H1 (cell line): Measurements from ENCODE around the gene PXMP4. TPM values are rescaled to one million over a fixed set of nuclear protein-coding genes. Genes with fewer than 3 reads are reported as not detected.
"Not testable (repeated sequence)": the region's sequence is repeated elsewhere in the genome, so short reads cannot be mapped to it uniquely, and the experiment has no call there.

Experiments
- CTCF ChIA-PET: fragments of 300-600 bp; sonication (Branson Sonifier 250); formaldehyde crosslinking; loops from one replicate; lab custom pipeline; 2021; ENCODE audit not compliant: partially characterized antibody; lab: Charles Lee
- POLR2A ChIA-PET: fragments of 300-600 bp; sonication (Branson Sonifier 250); formaldehyde crosslinking; loops from one replicate; lab custom pipeline; 2021; ENCODE audit warnings: inconsistent platforms; ENCODE audit not compliant: partially characterized antibody; lab: Charles Lee
- DNase-seq, 2 experiments: peaks; one replicate each; pipeline versions ENCODE4 v3.0.0 to v3.0.0-alpha.2; 2010 to 2022; ENCODE audit warnings: low spot score in 2 of 2, low read depth in 1 of 2, mixed read lengths in 1 of 2
- FAIRE-seq: peaks from 2 replicates; lab custom pipeline; 2011; peaks lifted over from hg19 to GRCh38; lab: Jason Lieb, UNC
- H2AFZ ChIP-seq: 2 replicates; pipeline ENCODE4 v1.8.1; 2012; ENCODE audit warnings: low read length, inconsistent platforms
- H2AK5ac ChIP-seq: 2 replicates; pipeline ENCODE4 v1.6.1; 2013; ENCODE audit warnings: low read depth, low read length
- H2BK120ac ChIP-seq: replicated peaks from 2 replicates; pipeline ENCODE3; 2013; ENCODE audit warnings: low read depth, low read length, inconsistent platforms
- H2BK12ac ChIP-seq: 2 replicates; pipeline ENCODE4 v1.6.1; 2013; ENCODE audit warnings: low read depth, low read length
- H2BK15ac ChIP-seq: 2 replicates; pipeline ENCODE4 v1.6.1; 2013; ENCODE audit warnings: low read length
- H2BK20ac ChIP-seq: 2 replicates; pipeline ENCODE4 v1.6.1; 2013; ENCODE audit warnings: low read length
- H2BK5ac ChIP-seq: 2 replicates; pipeline ENCODE4 v1.6.1; 2013; ENCODE audit warnings: low read depth, low read length
- H3K14ac ChIP-seq: 2 replicates; pipeline ENCODE4 v1.6.1; 2013; ENCODE audit warnings: inconsistent platforms; ENCODE audit not compliant: insufficient read length
- H3K18ac ChIP-seq: 2 replicates; pipeline ENCODE4 v1.6.1; 2013; ENCODE audit warnings: low read length; ENCODE audit errors: extremely low read depth
- H3K23ac ChIP-seq: 2 replicates; pipeline ENCODE4 v1.6.1; 2013; ENCODE audit warnings: inconsistent platforms; ENCODE audit not compliant: insufficient read length
- H3K23me2 ChIP-seq: 2 replicates; pipeline ENCODE4 v1.6.1; 2013; ENCODE audit warnings: low read depth, low read length
- H3K27ac ChIP-seq: 2 replicates; pipeline ENCODE4 v1.6.1; 2011; ENCODE audit warnings: low read depth, low read length, inconsistent platforms
- H3K27me3 ChIP-seq, 4 experiments: replicated peaks in 1 of 4; 1 replicate in 1 of 4; 2 replicates in 3 of 4; pipeline versions ENCODE4 v1.6.1 to v1.8.1; 2011 to 2013; ENCODE audit warnings: low read length in 3 of 4, mild to moderate bottlenecking in 3 of 4, inconsistent platforms in 2 of 4, mixed read lengths in 2 of 4, moderate library complexity in 1 of 4; ENCODE audit not compliant: control insufficient read depth in 3 of 4, insufficient read depth in 3 of 4; ENCODE audit errors: extremely low read depth in 1 of 4
- H3K36me3 ChIP-seq, 4 experiments: 2 replicates each; pipeline versions ENCODE4 v1.6.1 to v1.8.1; 2011 to 2013; ENCODE audit warnings: mild to moderate bottlenecking in 4 of 4, low read length in 3 of 4, moderate library complexity in 2 of 4, control low read depth in 1 of 4, inconsistent platforms in 1 of 4; ENCODE audit not compliant: insufficient read depth in 4 of 4, control insufficient read depth in 2 of 4
- H3K4ac ChIP-seq: replicated peaks from 2 replicates; pipeline ENCODE3; 2013; ENCODE audit warnings: low read length, low read depth, mixed read lengths, inconsistent platforms; ENCODE audit not compliant: insufficient read length
- H3K4me1 ChIP-seq, 4 experiments: replicated peaks in 1 of 4; 1 replicate in 1 of 4; 2 replicates in 3 of 4; pipeline versions ENCODE4 v1.6.1 to v1.8.1; 2011 to 2013; ENCODE audit warnings: low read length in 3 of 4, inconsistent platforms in 2 of 4, mixed read lengths in 1 of 4; ENCODE audit not compliant: insufficient read depth in 4 of 4, control insufficient read depth in 3 of 4
- H3K4me2 ChIP-seq, 2 experiments: 2 replicates each; pipeline versions ENCODE4 v1.6.1 to v1.8.1; 2011 to 2013; ENCODE audit warnings: low read depth in 2 of 2, low read length in 2 of 2, control low read depth in 1 of 2, inconsistent platforms in 1 of 2, mild to moderate bottlenecking in 1 of 2; ENCODE audit not compliant: insufficient read depth in 1 of 2
- H3K4me3 ChIP-seq, 4 experiments: fragments of 200-600, 300-600 bp in 1 of 4; sonication (generic), shearing (Covaris generic), sonication (Bioruptor Twin) in 1 of 4; 2 replicates each; pipeline versions ENCODE4 v1.5.1 to v1.8.1; 2011 to 2016; ENCODE audit warnings: low read length in 4 of 4, low read depth in 3 of 4, control low read depth in 2 of 4, inconsistent platforms in 2 of 4, mild to moderate bottlenecking in 2 of 4, mixed read lengths in 1 of 4, moderate library complexity in 1 of 4; ENCODE audit not compliant: insufficient read depth in 2 of 4; ENCODE audit errors: extremely low read depth in 1 of 4
- H3K56ac ChIP-seq: replicated peaks from 2 replicates; pipeline ENCODE3; 2013; ENCODE audit warnings: low read depth, mild to moderate bottlenecking, mixed read lengths, low read length, inconsistent platforms; ENCODE audit not compliant: insufficient read length
- H3K79me1 ChIP-seq: 2 replicates; pipeline ENCODE4 v1.6.1; 2013; ENCODE audit warnings: low read depth, low read length, control low read depth
- H3K79me2 ChIP-seq, 2 experiments: 2 replicates each; pipeline versions ENCODE4 v1.6.1 to v1.8.1; 2012 to 2013; ENCODE audit warnings: low read length in 2 of 2, mild to moderate bottlenecking in 2 of 2, inconsistent platforms in 1 of 2; ENCODE audit not compliant: insufficient read depth in 2 of 2, control insufficient read depth in 1 of 2
- H3K9ac ChIP-seq, 4 experiments: replicated peaks in 1 of 4; 1 replicate in 1 of 4; 2 replicates in 3 of 4; pipeline versions ENCODE4 v1.6.1 to v1.8.1; 2011 to 2013; ENCODE audit warnings: low read depth in 3 of 4, low read length in 3 of 4, control low read depth in 2 of 4, mild to moderate bottlenecking in 2 of 4, moderate library complexity in 2 of 4, inconsistent platforms in 1 of 4; ENCODE audit errors: extremely low read depth in 1 of 4
- H3K9me3 ChIP-seq, 2 experiments: 2 replicates each; pipeline versions ENCODE4 v1.6.1 to v1.8.1; 2012 to 2013; ENCODE audit warnings: mild to moderate bottlenecking in 2 of 2, moderate library complexity in 2 of 2, control low read depth in 1 of 2, inconsistent platforms in 1 of 2, low read depth in 1 of 2, low read length in 1 of 2, mixed read lengths in 1 of 2; ENCODE audit not compliant: insufficient read depth in 2 of 2
- H4K20me1 ChIP-seq, 2 experiments: replicated peaks in 1 of 2; 2 replicates each; pipeline versions ENCODE3 to v1.8.1; 2011 to 2013; ENCODE audit warnings: inconsistent platforms in 2 of 2, low read length in 2 of 2, mild to moderate bottlenecking in 1 of 2; ENCODE audit not compliant: insufficient read depth in 2 of 2, control insufficient read depth in 1 of 2
- H4K5ac ChIP-seq: 2 replicates; pipeline ENCODE4 v1.6.1; 2013; ENCODE audit warnings: low read length, low read depth, mixed read lengths, inconsistent platforms; ENCODE audit not compliant: insufficient read length
- H4K8ac ChIP-seq: 2 replicates; pipeline ENCODE4 v1.8.0; 2013; ENCODE audit warnings: mild to moderate bottlenecking, moderate library complexity, low read length, inconsistent platforms; ENCODE audit not compliant: insufficient read depth; ENCODE audit errors: extremely low read depth
- H4K91ac ChIP-seq: replicated peaks from 2 replicates; pipeline ENCODE3; 2013; ENCODE audit warnings: low read length, mixed read lengths, inconsistent platforms; ENCODE audit not compliant: insufficient read length
- WGBS, 2 experiments: shearing (Covaris generic) in 1 of 2; methylation state at CpG; one replicate each; pipeline versions ENCODE4 v1.1.6 to v1.1.7; 2013 to 2015; ENCODE audit warnings: low lambda C conversion rate in 2 of 2, mixed read lengths in 2 of 2, inconsistent platforms in 1 of 2, low coverage in 1 of 2, missing lambda C conversion rate in 1 of 2; ENCODE audit not compliant: insufficient replicate concordance in 2 of 2, insufficient coverage in 1 of 2, insufficient read length in 1 of 2; ENCODE audit errors: extremely low coverage in 1 of 2, missing lambda C conversion rate in 1 of 2; 5-methylcytosine and 5-hydroxymethylcytosine counted together
- polyA plus RNA-seq, 7 experiments: library from polyadenylated mRNA; depleted of rRNA in 3 of 7; stranded (reverse) in 5 of 7; unstranded in 2 of 7; fragments of >200 nt in 5 of 7; fragments of 200-250 nt in 2 of 7; gene quantifications; 1 replicate in 5 of 7; 2 replicates in 1 of 7; 4 replicates in 1 of 7; pipeline versions ENCODE4 v1.2.1 to v1.2.3, GENCODE V29; 2011 to 2013; ENCODE audit warnings: missing spikeins in 2 of 7, mixed read lengths in 2 of 7
- total RNA-seq: library from RNA; stranded (reverse); fragmentation: NEBNext Ultra II Directional; extraction: Animal tissue kit (Norgen Biotek cat#: 25700); gene quantifications from 2 replicates; pipeline ENCODE4 v1.2.1, GENCODE V29; 2021

Gene PXMP4
- total and polyA plus RNA-seq, 2 of the 8 experiments (the other 6 are each of a cell fraction or from before 2014, with no cell fraction given), result 3.3 to 3.4 TPM

- H2BK5ac ChIP-seq, H2BK20ac ChIP-seq, H2BK120ac ChIP-seq, H3K4me1 ChIP-seq, DNase-seq, H2BK12ac ChIP-seq, H3K4ac ChIP-seq, H3K4me3 ChIP-seq, H3K14ac ChIP-seq, H3K79me2 ChIP-seq, H2AK5ac ChIP-seq, H3K27ac ChIP-seq, H3K23ac ChIP-seq, H2AFZ ChIP-seq, H3K56ac ChIP-seq, H4K20me1 ChIP-seq, H3K27me3 ChIP-seq, H4K8ac ChIP-seq, H2BK15ac ChIP-seq, H3K23me2 ChIP-seq, H4K5ac ChIP-seq, H3K4me2 ChIP-seq, H3K36me3 ChIP-seq, POLR2A ChIA-PET, H3K18ac ChIP-seq, H3K79me1 ChIP-seq, H3K9ac ChIP-seq, FAIRE-seq, H4K91ac ChIP-seq, CTCF ChIA-PET: not testable (repeated sequence)
- H3K9me3 ChIP-seq, result peaks cover 5 to 29% of the 10 kb centered on the region in 2 experiments; a peak in 2 of 4 replicates
- 88% methylated on average over 8 of the region's 27 CpGs; no CpG with 5 or more reads in 1 of the 2 experiments for whole genome bisulfite sequencing, 2 experiments
These were observed 21.1 kb downstream of the PXMP4 start for GRCh38 chr20:33698966-33699365.
